ENCODE data around the gene CYP26B1. TPM values are rescaled to one million over a fixed set of nuclear protein-coding genes. Genes with fewer than 3 reads are reported as not detected.

CYP26B1 gene
- total RNA-seq, 1 experiment from 2014 or later, result 3.0 TPM

- BruUV-seq (replicated peaks), result no TSS peak
- H3K4me1 Mint-ChIP-seq (ENCODE audit: low read depth, unreplicated experiment), result no peaks in the 10 kb centered on the region
- H3K27me3 Mint-ChIP-seq (ENCODE audit: unreplicated experiment), result peaks cover 21% of the 10 kb centered on the region
- H3K4me3 Mint-ChIP-seq (ENCODE audit: low read depth, unreplicated experiment), result no peak overlapping the region
- no peak for DNase-seq
- intact Hi-C loops (cut with micrococcal nuclease; ENCODE audit: unreplicated experiment), result no loop called here
- H3K36me3 Mint-ChIP-seq (ENCODE audit: insufficient read depth, unreplicated experiment), result no peaks in the 10 kb centered on the region
- CTCF ChIA-PET, result no interaction called here
- H3K9me3 Mint-ChIP-seq (ENCODE audit: low read depth, unreplicated experiment), result no peaks in the 10 kb centered on the region
- no peak for TF ChIP-seq CTCF (IDR thresholded peaks at IDR 0.05; ENCODE audit: unreplicated experiment)
- H3K27ac Mint-ChIP-seq (ENCODE audit: unreplicated experiment), result no peak overlapping the region
Measured at GRCh38 chr2:72084584-72084976, 63.1 kb downstream of the CYP26B1 start.

- Mint-ChIP-seq H3K4me3 (ENCODE audit: low read depth, unreplicated experiment) (no peak overlapping the region), H3K9me3 (ENCODE audit: low read depth, unreplicated experiment) (no peaks in the 10 kb centered on the region), H3K36me3 (ENCODE audit: insufficient read depth, unreplicated experiment) (no peaks in the 10 kb centered on the region), H3K4me1 (ENCODE audit: low read depth, unreplicated experiment) (no peaks in the 10 kb centered on the region), H3K27me3 (ENCODE audit: unreplicated experiment) (peaks cover 21% of the 10 kb centered on the region), H3K27ac (ENCODE audit: unreplicated experiment) (no peak overlapping the region)
- DNase-seq, result no peak
- CTCF ChIA-PET, result no interaction called here
- no peak for TF ChIP-seq CTCF (IDR thresholded peaks at IDR 0.05; ENCODE audit: unreplicated experiment)
- BruUV-seq (replicated peaks), result no TSS peak
- intact Hi-C loops (cut with micrococcal nuclease; ENCODE audit: unreplicated experiment), result no loop called here
Measured at GRCh38 chr2:72083751-72084583, 63.7 kb downstream of the CYP26B1 start.

GRCh38 chr2:72082887-72083286 lies 64.8 kb downstream of the CYP26B1 start:
- BruUV-seq (replicated peaks), result no TSS peak
- intact Hi-C loops (cut with micrococcal nuclease; ENCODE audit: unreplicated experiment), result no loop called here
- H3K9me3 Mint-ChIP-seq (ENCODE audit: low read depth, unreplicated experiment), result no peaks in the 10 kb centered on the region
- TF ChIP-seq CTCF (IDR thresholded peaks at IDR 0.05; ENCODE audit: unreplicated experiment), result no peak
- H3K36me3 Mint-ChIP-seq (ENCODE audit: insufficient read depth, unreplicated experiment), result no peaks in the 10 kb centered on the region
- peaks cover 21% of the 10 kb centered on the region for H3K27me3 Mint-ChIP-seq (ENCODE audit: unreplicated experiment)
- no peak for DNase-seq
- CTCF ChIA-PET, result no interaction called here
- no peak overlapping the region for H3K4me3 Mint-ChIP-seq (ENCODE audit: low read depth, unreplicated experiment)
- no peak overlapping the region for H3K27ac Mint-ChIP-seq (ENCODE audit: unreplicated experiment)
- H3K4me1 Mint-ChIP-seq (ENCODE audit: low read depth, unreplicated experiment), result peaks cover 10% of the 10 kb centered on the region

- Mint-ChIP-seq H3K4me1 (ENCODE audit: low read depth, unreplicated experiment) (peaks cover 16% of the 10 kb centered on the region), H3K36me3 (ENCODE audit: insufficient read depth, unreplicated experiment) (no peaks in the 10 kb centered on the region), H3K27ac (ENCODE audit: unreplicated experiment) (no peak overlapping the region), H3K27me3 (ENCODE audit: unreplicated experiment) (peaks cover 21% of the 10 kb centered on the region), H3K9me3 (ENCODE audit: low read depth, unreplicated experiment) (no peaks in the 10 kb centered on the region), H3K4me3 (ENCODE audit: low read depth, unreplicated experiment) (no peak overlapping the region)
- CTCF ChIA-PET, result no interaction called here
- no peak for DNase-seq
- intact Hi-C loops (cut with micrococcal nuclease; ENCODE audit: unreplicated experiment), result no loop called here
- BruUV-seq (replicated peaks), result no TSS peak
- no peak for TF ChIP-seq CTCF (IDR thresholded peaks at IDR 0.05; ENCODE audit: unreplicated experiment)
Measured at GRCh38 chr2:72082021-72082601, 65.6 kb downstream of the CYP26B1 start.

All from Calu3 (cell line).